Measurements from ENCODE around the gene CCDC160.
"Not testable (repeated sequence)": the region's sequence is repeated elsewhere in the genome, so short reads cannot be mapped to it uniquely, and the experiment has no call there.

The CCDC160 gene

GRCh38 chrX:134210465-134210864, 26.5 kb upstream of the CCDC160 start:
- DNase-seq (ENCODE audit: extremely low read depth, insufficient read length), result no peak
- Histone ChIP-seq H3K27me3 (replicated peaks; ENCODE audit: control insufficient read depth, insufficient read depth, low read length) (no peaks in the 10 kb centered on the region), H3K36me3 (ENCODE audit: control insufficient read depth, insufficient read depth, low read length) (no peaks in the 10 kb centered on the region), H3K4me3 (replicated peaks; ENCODE audit: low read depth, low read length) (no peak overlapping the region)
- TF ChIP-seq CTCF (IDR thresholded peaks at IDR 0.05; ENCODE audit: insufficient read depth, low read length, poor library complexity, severe bottlenecking), result no peak

GRCh38 chrX:134235236-134235635, 1.7 kb upstream of the CCDC160 start:
- TF ChIP-seq CTCF (IDR thresholded peaks at IDR 0.05; ENCODE audit: insufficient read depth, low read length, poor library complexity, severe bottlenecking), result no peak
- Histone ChIP-seq H3K27me3 (replicated peaks; ENCODE audit: control insufficient read depth, insufficient read depth, low read length) (no peaks in the 10 kb centered on the region), H3K4me3 (replicated peaks; ENCODE audit: low read depth, low read length) (no peak overlapping the region), H3K36me3 (ENCODE audit: control insufficient read depth, insufficient read depth, low read length) (no peaks in the 10 kb centered on the region)
- no peak for DNase-seq (ENCODE audit: extremely low read depth, insufficient read length)

GRCh38 chrX:134238144-134238543, 1.2 kb downstream of the CCDC160 start:
- not testable (repeated sequence) for H3K36me3 ChIP-seq (ENCODE audit: control insufficient read depth, insufficient read depth, low read length); H3K4me3 ChIP-seq (replicated peaks; ENCODE audit: low read depth, low read length); DNase-seq (ENCODE audit: extremely low read depth, insufficient read length); H3K27me3 ChIP-seq (replicated peaks; ENCODE audit: control insufficient read depth, insufficient read depth, low read length)

GRCh38 chrX:134239016-134239415, 2.0 kb downstream of the CCDC160 start:
- Histone ChIP-seq H3K4me3 (replicated peaks; ENCODE audit: low read depth, low read length) (no peak overlapping the region), H3K36me3 (ENCODE audit: control insufficient read depth, insufficient read depth, low read length) (no peaks in the 10 kb centered on the region), H3K27me3 (replicated peaks; ENCODE audit: control insufficient read depth, insufficient read depth, low read length) (no peaks in the 10 kb centered on the region)
- DNase-seq (ENCODE audit: extremely low read depth, insufficient read length), result no peak
- TF ChIP-seq CTCF (IDR thresholded peaks at IDR 0.05; ENCODE audit: insufficient read depth, low read length, poor library complexity, severe bottlenecking), result no peak

GRCh38 chrX:134240209-134240608, 3.2 kb downstream of the CCDC160 start:
- H3K27me3 ChIP-seq (replicated peaks; ENCODE audit: control insufficient read depth, insufficient read depth, low read length), result no peaks in the 10 kb centered on the region
- no peak for DNase-seq (ENCODE audit: extremely low read depth, insufficient read length)
- TF ChIP-seq CTCF (IDR thresholded peaks at IDR 0.05; ENCODE audit: insufficient read depth, low read length, poor library complexity, severe bottlenecking), result no peak
- H3K36me3 ChIP-seq (ENCODE audit: control insufficient read depth, insufficient read depth, low read length), result no peaks in the 10 kb centered on the region
- no peak overlapping the region for H3K4me3 ChIP-seq (replicated peaks; ENCODE audit: low read depth, low read length)

GRCh38 chrX:134241960-134242619, 5.1 kb downstream of the CCDC160 start:
- DNase-seq (ENCODE audit: extremely low read depth, insufficient read length), result no peak
- no peak for TF ChIP-seq CTCF (IDR thresholded peaks at IDR 0.05; ENCODE audit: insufficient read depth, low read length, poor library complexity, severe bottlenecking)
- Histone ChIP-seq H3K27me3 (replicated peaks; ENCODE audit: control insufficient read depth, insufficient read depth, low read length) (no peaks in the 10 kb centered on the region), H3K36me3 (ENCODE audit: control insufficient read depth, insufficient read depth, low read length) (no peaks in the 10 kb centered on the region), H3K4me3 (replicated peaks; ENCODE audit: low read depth, low read length) (no peak overlapping the region)

Data from GM06990 (cell line).